HepG2 (cell line): ENCODE data around the gene CNGA1. TPM values are rescaled to one million over a fixed set of nuclear protein-coding genes. Genes with fewer than 3 reads are reported as not detected.

Experiments used
- ATAC-seq: fragments of 200-7000 bp; cut with Tn5 transposase; 3 replicates; pipeline ENCODE4 v1.9.1; 2020; ENCODE audit warnings: mild to moderate bottlenecking, moderate library complexity
- BruUV-seq: library from RNA; stranded (reverse); fragments of 400-500 nt; replicated peaks from 2 replicates; lab custom pipeline; 2021; lab: Mats Ljungman, UMichigan
- CTCF ChIA-PET: fragments of 300-600 bp; formaldehyde crosslinking; extraction: SDS; loops from one replicate; lab custom pipeline; 2021; ENCODE audit warnings: low total read pairs, inconsistent platforms, low intra/inter-chr PET ratio; lab: Yijun Ruan, JAX
- POLR2A ChIA-PET: fragments of 350-600 bp; sonication (Branson Sonifier 250); formaldehyde crosslinking; loops from one replicate; lab custom pipeline; 2020; ENCODE audit warnings: antibody characterized with exemption, inconsistent platforms; lab: Yijun Ruan, JAX
- DNase-seq: peaks from one replicate; pipeline ENCODE4 v3.0.0-alpha.2; 2015; ENCODE audit warnings: low spot score
- FAIRE-seq: peaks from 3 replicates; lab custom pipeline; 2011; peaks lifted over from hg19 to GRCh38; lab: Jason Lieb, UNC
- H2AFZ ChIP-seq: one replicate; pipeline ENCODE4 v1.6.1; 2011; ENCODE audit warnings: low read length, inconsistent platforms
- H3K27ac ChIP-seq: fragments of 300-600 bp; 3 replicates; pipeline ENCODE4 v1.8.0; 2011; ENCODE audit warnings: mixed run types, mild to moderate bottlenecking, mixed read lengths, low read length, inconsistent platforms; ENCODE audit not compliant: insufficient read depth; ENCODE audit errors: extremely low read length
- H3K27me3 ChIP-seq, 2 experiments: fragments of 200-600 bp in 1 of 2; 2 replicates in 1 of 2; 3 replicates in 1 of 2; pipeline versions ENCODE4 v1.6.0 to v1.8.0; 2011; ENCODE audit warnings: low read length in 2 of 2, mild to moderate bottlenecking in 2 of 2, moderate library complexity in 2 of 2, inconsistent platforms in 1 of 2; ENCODE audit not compliant: insufficient read depth in 2 of 2, control insufficient read depth in 1 of 2
- H3K36me3 ChIP-seq, 2 experiments: fragments of 200-600 bp in 1 of 2; replicated peaks in 1 of 2; 2 replicates in 1 of 2; 3 replicates in 1 of 2; pipeline versions ENCODE4 v1.5.1 to v1.8.0; 2011; ENCODE audit warnings: low read length in 2 of 2, inconsistent platforms in 1 of 2; ENCODE audit not compliant: insufficient read depth in 2 of 2, control insufficient read depth in 1 of 2
- H3K4me1 ChIP-seq: 2 replicates; pipeline ENCODE4 v1.5.1; 2012; ENCODE audit warnings: low read length, inconsistent platforms; ENCODE audit not compliant: insufficient read depth
- H3K4me2 ChIP-seq: 2 replicates; pipeline ENCODE4 v1.6.0; 2011; ENCODE audit warnings: low read depth, low read length, inconsistent platforms
- H3K4me3 ChIP-seq, 3 experiments: fragments of 200-600 bp in 1 of 3; sonication (generic), shearing (Covaris generic) in 1 of 3; replicated peaks in 1 of 3; 2 replicates each; pipeline ENCODE4 v1.5.1; 2011 to 2016; ENCODE audit warnings: low read length in 3 of 3, inconsistent platforms in 2 of 3, low read depth in 2 of 3, mild to moderate bottlenecking in 2 of 3, control low read depth in 1 of 3, mixed read lengths in 1 of 3; ENCODE audit not compliant: insufficient read depth in 1 of 3
- H3K79me2 ChIP-seq: one replicate; pipeline ENCODE4 v1.6.1; 2011; ENCODE audit warnings: low read length, inconsistent platforms; ENCODE audit not compliant: insufficient read depth
- H3K9ac ChIP-seq: 2 replicates; pipeline ENCODE4 v1.6.0; 2011; ENCODE audit warnings: mild to moderate bottlenecking, low read depth, low read length, inconsistent platforms; ENCODE audit not compliant: insufficient read depth
- H3K9me3 ChIP-seq: 2 replicates; pipeline ENCODE4 v1.5.1; 2012; ENCODE audit warnings: mild to moderate bottlenecking, low read length
- H4K20me1 ChIP-seq: 2 replicates; pipeline ENCODE4 v1.6.0; 2011; ENCODE audit warnings: inconsistent platforms, mild to moderate bottlenecking, low read length, moderate library complexity; ENCODE audit not compliant: insufficient read depth
- CHD4 ChIP-seq: fragments of 200-600 bp; sonication (generic); IDR thresholded peaks from 2 replicates; pipeline ENCODE4 v1.7.0; 2017; ENCODE audit warnings: mild to moderate bottlenecking, low read length, borderline replicate concordance
- CREB3 ChIP-seq: sonication (generic); formaldehyde crosslinking; IDR thresholded peaks from 2 replicates; pipeline ENCODE4 v1.5.0; 2020; ENCODE audit warnings: missing genetic modification reagents
- DR1 ChIP-seq: sonication (generic); formaldehyde crosslinking; IDR thresholded peaks from 2 replicates; pipeline ENCODE4 v1.8.0; 2021; ENCODE audit warnings: mild to moderate bottlenecking, missing genetic modification reagents, inconsistent platforms
- ERF ChIP-seq: IDR thresholded peaks from 2 replicates; pipeline ENCODE4 v1.6.1; 2018; ENCODE audit warnings: missing biosample characterization, missing genetic modification reagents
- HINFP ChIP-seq: sonication (generic); formaldehyde crosslinking; IDR thresholded peaks from 2 replicates; pipeline ENCODE4 v1.4.0; 2020; ENCODE audit warnings: low read depth, mild to moderate bottlenecking, missing genetic modification reagents
- HOXA9 ChIP-seq: sonication (generic); formaldehyde crosslinking; IDR thresholded peaks from 2 replicates; pipeline ENCODE4 v1.8.1; 2022; ENCODE audit warnings: missing genetic modification reagents, mild to moderate bottlenecking, moderate library complexity, borderline replicate concordance
- NFIC ChIP-seq: IDR thresholded peaks from 2 replicates; pipeline ENCODE4 v1.6.1; 2012; ENCODE audit warnings: mild to moderate bottlenecking, low read length, inconsistent platforms
- RBAK ChIP-seq: sonication (generic); formaldehyde crosslinking; IDR thresholded peaks from 2 replicates; pipeline ENCODE4 v1.5.1; 2020; ENCODE audit warnings: mild to moderate bottlenecking, missing genetic modification reagents
- RFX3 ChIP-seq: IDR thresholded peaks from 2 replicates; pipeline ENCODE4 v1.6.1; 2016; ENCODE audit warnings: missing biosample characterization, missing genetic modification reagents
- SUZ12 ChIP-seq: fragments of 150-350 bp; IDR thresholded peaks from 2 replicates; pipeline ENCODE4 v1.6.1; 2014; ENCODE audit warnings: low read depth, low read length
- TEAD3 ChIP-seq: optimal IDR thresholded peaks from 2 replicates; pipeline ENCODE3; 2016; ENCODE audit warnings: borderline replicate concordance
- YY1 ChIP-seq: IDR thresholded peaks from 2 replicates; pipeline ENCODE4 v1.6.1; 2011; ENCODE audit warnings: low read length, low read depth, moderate library complexity, mild to moderate bottlenecking; ENCODE audit not compliant: insufficient read depth, insufficient replicate concordance
- ZNF207 ChIP-seq: fragments of 450-650 bp; IDR thresholded peaks from 2 replicates; pipeline ENCODE4 v1.6.1; 2016; ENCODE audit warnings: antibody characterized with exemption, borderline replicate concordance
- ZNF512B ChIP-seq: sonication (generic); formaldehyde crosslinking; IDR thresholded peaks from 2 replicates; pipeline ENCODE4 v1.5.1; 2020; ENCODE audit warnings: missing genetic modification reagents, mild to moderate bottlenecking, borderline replicate concordance
- ZNF557 ChIP-seq: sonication (generic); formaldehyde crosslinking; IDR thresholded peaks from 2 replicates; pipeline ENCODE4 v1.4.0; 2020; ENCODE audit warnings: missing genetic modification reagents
- ZNF616 ChIP-seq: sonication (generic); formaldehyde crosslinking; IDR thresholded peaks from 2 replicates; pipeline ENCODE4 v1.5.0; 2020; ENCODE audit warnings: low read depth, mild to moderate bottlenecking, missing genetic modification reagents
- ZNF891 ChIP-seq: sonication (generic); formaldehyde crosslinking; IDR thresholded peaks from 2 replicates; pipeline ENCODE4 v1.5.0; 2020; ENCODE audit warnings: mild to moderate bottlenecking, missing genetic modification reagents
- WGBS: methylation state at CpG from one replicate; pipeline ENCODE4 v1.1.6; 2017; ENCODE audit warnings: low lambda C conversion rate; 5-methylcytosine and 5-hydroxymethylcytosine counted together
- in situ Hi-C: cut with HindIII; loops from 2 replicates; pipeline ENCODE4 v1.10.0; 2017; ENCODE audit warnings: low pct_unique_long_range_greater_than_20kb; ENCODE audit not compliant: extremely low pct_ligation_motif_present
- intact Hi-C: fragments of 100-400 bp; cut with micrococcal nuclease; formaldehyde crosslinking; loops from one replicate; pipeline ENCODE4 v1.10.0; 2022; ENCODE audit not compliant: unreplicated experiment
- polyA plus RNA-seq, 8 experiments: library from polyadenylated mRNA; depleted of rRNA in 3 of 8; stranded (reverse) in 7 of 8; unstranded in 1 of 8; fragments of >200 nt; fragmentation: Illumina TruSeq in 4 of 8; extraction: Trizol in 4 of 8; gene quantifications; 2 replicates each; pipeline versions ENCODE4 v1.2.1 to v1.2.3, GENCODE V29; 2011 to 2016; ENCODE audit warnings: low read depth in 4 of 8, missing spikeins in 1 of 8, mixed read lengths in 1 of 8; ENCODE audit not compliant: insufficient read depth in 1 of 8
- total RNA-seq, 5 experiments: library from RNA; depleted of rRNA; stranded (reverse); fragments of >200 nt; fragmentation: Illumina TruSeq; extraction: Trizol; gene quantifications; 2 replicates each; pipeline ENCODE4 v1.2.3, GENCODE V29; 2016; ENCODE audit warnings: low read depth in 1 of 5
- TF ChIP-seq, protein P1 (sequence below): sonication (generic); formaldehyde crosslinking; IDR thresholded peaks from 2 replicates; pipeline ENCODE4 v1.4.0; 2020; ENCODE audit warnings: mild to moderate bottlenecking, missing genetic modification reagents, borderline replicate concordance

CNGA1 gene
- total and polyA plus RNA-seq, 2 of the 13 experiments (the other 11 are each of a cell fraction or from before 2014, with no cell fraction given) = 0.22 to 0.40 TPM

GRCh38 chr4:48027653-48028052 lies 11.2 kb upstream of the CNGA1 start (continued):
- TF ChIP-seq RBAK (CRISPR knock-in tag) (no peak), TEAD3 (CRISPR knock-in tag) (no peak), NFIC (no peak), HINFP (CRISPR knock-in tag) (no peak)
- TF ChIP-seq, protein P1, sequence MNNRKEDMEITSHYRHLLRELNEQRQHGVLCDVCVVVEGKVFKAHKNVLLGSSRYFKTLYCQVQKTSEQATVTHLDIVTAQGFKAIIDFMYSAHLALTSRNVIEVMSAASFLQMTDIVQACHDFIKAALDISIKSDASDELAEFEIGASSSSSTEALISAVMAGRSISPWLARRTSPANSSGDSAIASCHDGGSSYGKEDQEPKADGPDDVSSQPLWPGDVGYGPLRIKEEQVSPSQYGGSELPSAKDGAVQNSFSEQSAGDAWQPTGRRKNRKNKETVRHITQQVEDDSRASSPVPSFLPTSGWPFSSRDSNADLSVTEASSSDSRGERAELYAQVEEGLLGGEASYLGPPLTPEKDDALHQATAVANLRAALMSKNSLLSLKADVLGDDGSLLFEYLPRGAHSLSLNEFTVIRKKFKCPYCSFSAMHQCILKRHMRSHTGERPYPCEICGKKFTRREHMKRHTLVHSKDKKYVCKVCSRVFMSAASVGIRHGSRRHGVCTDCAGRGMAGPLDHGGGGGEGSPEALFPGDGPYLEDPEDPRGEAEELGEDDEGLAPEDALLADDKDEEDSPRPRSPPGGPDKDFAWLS = no peak

- DNase-seq (no peak), ATAC-seq (no peak), FAIRE-seq (no peak)
- Histone ChIP-seq H3K4me2 (no peak overlapping the region), H3K27ac (no peak overlapping the region), H3K27me3 (no peaks in the 10 kb centered on the region), H3K4me3 (no peak overlapping the region), H3K79me2 (no peaks in the 10 kb centered on the region), H3K36me3 (peaks cover 1 to 9% of the 10 kb centered on the region in 2 experiments; a peak in 3 of 5 replicates), H4K20me1 (no peaks in the 10 kb centered on the region), H3K9me3 (no peaks in the 10 kb centered on the region), H3K4me1 (no peaks in the 10 kb centered on the region), H3K9ac (no peak overlapping the region), H2AFZ (no peak overlapping the region)
- TF ChIP-seq CREB3 (CRISPR knock-in tag) = no peak
- no peak for TF ChIP-seq HOXA9 (CRISPR knock-in tag)
- TF ChIP-seq RFX3 (CRISPR knock-in tag) = no peak
- no peak for TF ChIP-seq DR1 (CRISPR knock-in tag)
- no peak for TF ChIP-seq ZNF891
- TF ChIP-seq CHD4 = no peak
- no peak for TF ChIP-seq ZNF616 (CRISPR knock-in tag)
- TF ChIP-seq ZNF512B (CRISPR knock-in tag) = no peak
- TF ChIP-seq ZNF557 (CRISPR knock-in tag) = no peak
- no peak for TF ChIP-seq ZNF207
- no peak for TF ChIP-seq ERF (CRISPR knock-in tag)
- no peak for TF ChIP-seq SUZ12
- TF ChIP-seq YY1 = no peak
- WGBS = 79% methylated on average over 2 of the region's 2 CpGs
- intact Hi-C loops = no loop called here
- CTCF ChIA-PET = no interaction called here
- no TSS peak for BruUV-seq
- POLR2A ChIA-PET = no interaction called here
- in situ Hi-C loops = no loop called here
Measured at GRCh38 chr4:48025005-48025404, 8.5 kb upstream of the CNGA1 start.
